Neutrophil (primary cell): ENCODE results near the gene RNF20.
"Not testable (repeated sequence)": the region's sequence is repeated elsewhere in the genome, so short reads cannot be mapped to it uniquely, and the experiment has no call there.

ENCODE experiments used
- H3K27ac ChIP-seq: fragments of 200-600 bp; sonication (generic); 2 replicates; pipeline ENCODE4 v1.5.1; 2016; ENCODE audit warnings: mild to moderate bottlenecking, moderate library complexity
- H3K27me3 ChIP-seq: fragments of 200-600 bp; sonication (generic); 2 replicates; pipeline ENCODE4 v1.6.0; 2016; ENCODE audit warnings: mild to moderate bottlenecking
- H3K36me3 ChIP-seq: fragments of 200-600 bp; sonication (generic); 2 replicates; pipeline ENCODE4 v1.5.1; 2017
- H3K4me1 ChIP-seq, 2 experiments: fragments of 200-600 bp in 1 of 2; sonication (generic) in 1 of 2; 1 replicate in 1 of 2; 2 replicates in 1 of 2; pipeline versions ENCODE4 v1.5.1 to v1.6.1; 2013 to 2016; ENCODE audit warnings: low read depth in 1 of 2, low read length in 1 of 2, mild to moderate bottlenecking in 1 of 2, moderate library complexity in 1 of 2; ENCODE audit not compliant: control insufficient read depth in 1 of 2, insufficient read depth in 1 of 2
- H3K4me3 ChIP-seq, 2 experiments: fragments of 200-600 bp in 1 of 2; sonication (generic) in 1 of 2; 1 replicate in 1 of 2; 2 replicates in 1 of 2; pipeline ENCODE4 v1.5.1; 2013 to 2016; ENCODE audit warnings: low read depth in 1 of 2, low read length in 1 of 2, mild to moderate bottlenecking in 1 of 2, moderate library complexity in 1 of 2
- H3K9me3 ChIP-seq: fragments of 200-600 bp; sonication (generic); 2 replicates; pipeline ENCODE4 v1.5.1; 2016
- CTCF ChIP-seq: fragments of 200-600 bp; sonication (generic); IDR thresholded peaks from 2 replicates; pipeline ENCODE4 v1.5.1; 2016; ENCODE audit warnings: antibody characterized with exemption

The RNF20 gene

GRCh38 chr9:101536938-101537337 lies 3.3 kb downstream of the RNF20 start:
- Histone ChIP-seq H3K27me3 (no peaks in the 10 kb centered on the region), H3K9me3 (no peaks in the 10 kb centered on the region), H3K27ac (no peak overlapping the region), H3K4me3 (no peak overlapping the region), H3K36me3 (peaks cover 63% of the 10 kb centered on the region), H3K4me1 (peaks cover 14 to 16% of the 10 kb centered on the region in 2 experiments)
- TF ChIP-seq CTCF = no peak

GRCh38 chr9:101540069-101540468 lies 6.4 kb downstream of the RNF20 start:
- H3K27me3 ChIP-seq = no peaks in the 10 kb centered on the region
- no peak overlapping the region for H3K27ac ChIP-seq
- no peak for TF ChIP-seq CTCF
- no peak overlapping the region for H3K4me3 ChIP-seq
- peaks cover 94% of the 10 kb centered on the region for H3K36me3 ChIP-seq
- no peaks in the 10 kb centered on the region for H3K9me3 ChIP-seq
- no peaks in the 10 kb centered on the region for H3K4me1 ChIP-seq

GRCh38 chr9:101543098-101543735 lies 9.6 kb downstream of the RNF20 start:
- Histone ChIP-seq H3K27me3 (no peaks in the 10 kb centered on the region), H3K27ac (no peak overlapping the region), H3K4me1 (no peaks in the 10 kb centered on the region), H3K36me3 (peaks cover 92% of the 10 kb centered on the region), H3K9me3 (no peaks in the 10 kb centered on the region), H3K4me3 (no peak overlapping the region)
- TF ChIP-seq CTCF = no peak

- H3K27ac ChIP-seq, H3K27me3 ChIP-seq, H3K4me1 ChIP-seq, H3K4me3 ChIP-seq, H3K9me3 ChIP-seq: not testable (repeated sequence)
- peaks cover 96% of the 10 kb centered on the region for H3K36me3 ChIP-seq
Measured at GRCh38 chr9:101549472-101550098, 15.9 kb downstream of the RNF20 start.

GRCh38 chr9:101561740-101562139 lies 28.1 kb downstream of the RNF20 start:
- H3K4me1 ChIP-seq = no peaks in the 10 kb centered on the region
- H3K27me3 ChIP-seq = no peaks in the 10 kb centered on the region
- H3K9me3 ChIP-seq = no peaks in the 10 kb centered on the region
- H3K4me3 ChIP-seq = no peak overlapping the region
- H3K36me3 ChIP-seq = peaks cover 88% of the 10 kb centered on the region
- no peak for TF ChIP-seq CTCF
- H3K27ac ChIP-seq = no peak overlapping the region

GRCh38 chr9:101562966-101563365 lies 29.3 kb downstream of the RNF20 start:
- no peaks in the 10 kb centered on the region for H3K4me1 ChIP-seq

More at GRCh38 chr9:101562966-101563365, 29.3 kb downstream of the RNF20 start:
- Histone ChIP-seq H3K27me3 (no peaks in the 10 kb centered on the region), H3K4me3 (no peak overlapping the region), H3K27ac (no peak overlapping the region), H3K36me3 (peaks cover 88% of the 10 kb centered on the region), H3K9me3 (no peaks in the 10 kb centered on the region)
- no peak for TF ChIP-seq CTCF
